Neuronal stem cell (in vitro differentiated cells): Measurements from ENCODE around the gene DGCR6L. TPM values are rescaled to one million over a fixed set of nuclear protein-coding genes. Genes with fewer than 3 reads are reported as not detected.
"Not testable (repeated sequence)": the region's sequence is repeated elsewhere in the genome, so short reads cannot be mapped to it uniquely, and the experiment has no call there.

Experiments used
- DNase-seq: peaks from one replicate; pipeline ENCODE4 v3.0.0-alpha.2; 2013; ENCODE audit warnings: low spot score
- H2AFZ ChIP-seq: one replicate; pipeline ENCODE4 v1.6.1; 2013; ENCODE audit warnings: mild to moderate bottlenecking, low read length, inconsistent platforms
- H2AK5ac ChIP-seq: 2 replicates; pipeline ENCODE4 v1.6.1; 2013; ENCODE audit warnings: low read depth, mild to moderate bottlenecking, inconsistent platforms, low read length, moderate library complexity, mixed read lengths
- H2BK120ac ChIP-seq: 2 replicates; pipeline ENCODE4 v1.6.1; 2013; ENCODE audit warnings: low read depth, mild to moderate bottlenecking, inconsistent platforms, low read length, moderate library complexity, mixed read lengths
- H2BK12ac ChIP-seq: one replicate; pipeline ENCODE4 v1.6.1; 2013; ENCODE audit warnings: low read length, inconsistent platforms
- H2BK15ac ChIP-seq: 2 replicates; pipeline ENCODE4 v1.6.1; 2013; ENCODE audit warnings: mild to moderate bottlenecking, low read length, inconsistent platforms, mixed read lengths
- H2BK5ac ChIP-seq: one replicate; pipeline ENCODE4 v1.6.1; 2013; ENCODE audit warnings: inconsistent platforms, mild to moderate bottlenecking, low read length, moderate library complexity
- H3K14ac ChIP-seq: one replicate; pipeline ENCODE4 v1.6.1; 2013; ENCODE audit warnings: low read length, inconsistent platforms
- H3K18ac ChIP-seq: 2 replicates; pipeline ENCODE4 v1.6.1; 2013; ENCODE audit warnings: low read length, inconsistent platforms
- H3K23ac ChIP-seq: 2 replicates; pipeline ENCODE4 v1.6.1; 2013; ENCODE audit warnings: low read depth, mild to moderate bottlenecking, mixed read lengths, low read length, inconsistent platforms; ENCODE audit not compliant: poor library complexity
- H3K27ac ChIP-seq: replicated peaks from 3 replicates; pipeline ENCODE4 v1.5.1; 2013; ENCODE audit warnings: low read length, inconsistent platforms
- H3K27me3 ChIP-seq, 3 experiments: 2 replicates each; pipeline ENCODE4 v1.6.1; 2013; ENCODE audit warnings: low read length in 3 of 3, mild to moderate bottlenecking in 2 of 3, inconsistent platforms in 1 of 3, low read depth in 1 of 3, mixed read lengths in 1 of 3, moderate library complexity in 1 of 3; ENCODE audit not compliant: control insufficient read depth in 3 of 3, insufficient read depth in 3 of 3
- H3K36me3 ChIP-seq, 2 donors: replicated peaks in 1 of 2; 2 replicates each; pipeline ENCODE4 v1.6.1; 2013; ENCODE audit warnings: low read length in 2 of 2; ENCODE audit not compliant: control insufficient read depth in 2 of 2, insufficient read depth in 2 of 2
- H3K4ac ChIP-seq: 2 replicates; pipeline ENCODE4 v1.6.1; 2013; ENCODE audit warnings: inconsistent platforms, mild to moderate bottlenecking, low read length, moderate library complexity
- H3K4me1 ChIP-seq, 2 donors: 1 replicate in 1 of 2; 2 replicates in 1 of 2; pipeline ENCODE4 v1.6.1; 2013; ENCODE audit warnings: low read length in 2 of 2, low read depth in 1 of 2; ENCODE audit not compliant: control insufficient read depth in 2 of 2, insufficient read depth in 1 of 2
- H3K4me2 ChIP-seq: one replicate; pipeline ENCODE4 v1.6.1; 2013; ENCODE audit warnings: mild to moderate bottlenecking, low read length, inconsistent platforms; ENCODE audit not compliant: insufficient read depth, poor library complexity, severe bottlenecking
- H3K4me3 ChIP-seq, 2 donors: 2 replicates each; pipeline ENCODE4 v1.5.1; 2013; ENCODE audit warnings: low read length in 2 of 2, mild to moderate bottlenecking in 2 of 2, inconsistent platforms in 1 of 2, moderate library complexity in 1 of 2
- H3K79me1 ChIP-seq: one replicate; pipeline ENCODE4 v1.6.1; 2013; ENCODE audit warnings: low read depth, mild to moderate bottlenecking, inconsistent platforms, low read length, moderate library complexity
- H3K9ac ChIP-seq: one replicate; pipeline ENCODE4 v1.6.1; 2013; ENCODE audit warnings: mild to moderate bottlenecking, low read depth, low read length, inconsistent platforms; ENCODE audit not compliant: poor library complexity
- H3K9me3 ChIP-seq, 2 donors: replicated peaks in 1 of 2; 2 replicates each; pipeline versions ENCODE3 to v1.6.1; 2013; ENCODE audit warnings: low read length in 2 of 2, mild to moderate bottlenecking in 2 of 2, inconsistent platforms in 1 of 2, low read depth in 1 of 2, mixed read lengths in 1 of 2, moderate library complexity in 1 of 2; ENCODE audit not compliant: control insufficient read depth in 2 of 2, insufficient read depth in 1 of 2
- H4K8ac ChIP-seq: one replicate; pipeline ENCODE4 v1.6.1; 2013; ENCODE audit warnings: low read depth, mild to moderate bottlenecking, inconsistent platforms, low read length, moderate library complexity
- H4K91ac ChIP-seq: one replicate; pipeline ENCODE4 v1.6.1; 2013; ENCODE audit warnings: low read length, low read depth, mild to moderate bottlenecking, inconsistent platforms; ENCODE audit not compliant: poor library complexity
- WGBS, 2 donors: extraction: QIAGEN DNeasy Blood & Tissue Kit; methylation state at CpG; one replicate each; pipeline ENCODE4 v1.1.7; 2013; ENCODE audit warnings: missing lambda C conversion rate in 2 of 2, mixed read lengths in 1 of 2; ENCODE audit not compliant: insufficient read length in 2 of 2, insufficient replicate concordance in 1 of 2; ENCODE audit errors: extremely low coverage in 2 of 2; 5-methylcytosine and 5-hydroxymethylcytosine counted together
- polyA plus RNA-seq, 2 experiments: library from polyadenylated mRNA; stranded (reverse); fragments of 200-250 nt; gene quantifications; one replicate each; pipeline ENCODE4 v1.2.3, GENCODE V29; 2013

The DGCR6L gene
- 26.0 TPM for polyA plus RNA-seq (2013, experiment 1 of 2)
- polyA plus RNA-seq (2013, experiment 2 of 2): 25.8 TPM

GRCh38 chr22:20319745-20320658 is at the start of gene DGCR6L:
TSS of gene DGCR6L (minus strand) at chr22:20320060. CDS start at chr22:20319988, 72 bp downstream.
- H2AFZ ChIP-seq: peak within 1 kb of the TSS; percentile 99
- no peak within 1 kb of the TSS for H4K91ac ChIP-seq
- no peak within 1 kb of the TSS for H2BK15ac ChIP-seq
- H3K23ac ChIP-seq: peak within 1 kb of the TSS; percentile 100
- H2BK12ac ChIP-seq: peak within 1 kb of the TSS; percentile 41
- H3K9ac ChIP-seq: peak within 1 kb of the TSS; percentile 99
- H2AK5ac ChIP-seq: peak within 1 kb of the TSS; percentile 56
- peak within 1 kb of the TSS; percentile 39 for H2BK5ac ChIP-seq
- H3K18ac ChIP-seq: peak within 1 kb of the TSS; percentile 97
- H3K9me3 ChIP-seq: no peaks in the 10 kb centered on the region
- H3K14ac ChIP-seq: peak within 1 kb of the TSS; percentile 100
- H3K79me1 ChIP-seq: peaks cover 16% of the 10 kb centered on the region
- DNase-seq: peak; percentile 96
- H3K27ac ChIP-seq: peak within 1 kb of the TSS; percentile 57
- peak within 1 kb of the TSS; percentile 76 for H3K4ac ChIP-seq
- no peaks in the 10 kb centered on the region for H3K36me3 ChIP-seq
- H3K4me1 ChIP-seq: peaks cover 7 to 18% of the 10 kb centered on the region in 2 donors
- peak within 1 kb of the TSS; percentile 43 for H4K8ac ChIP-seq
- H3K4me2 ChIP-seq: peak within 1 kb of the TSS; percentile 86
- peak within 1 kb of the TSS; percentile 98 for H3K4me3 ChIP-seq
- no peak within 1 kb of the TSS for H2BK120ac ChIP-seq
- H3K27me3 ChIP-seq: no peaks in the 10 kb centered on the region
- WGBS, 2 donors: no CpG with 5 or more reads among the region's 98 CpGs

GRCh38 chr22:20368875-20369274 is 49.0 kb upstream of the DGCR6L start:
- not testable (repeated sequence) for H3K9ac ChIP-seq, H3K9me3 ChIP-seq, H2BK120ac ChIP-seq, H3K4me2 ChIP-seq, H3K23ac ChIP-seq, DNase-seq, H3K79me1 ChIP-seq, H3K18ac ChIP-seq, H2AFZ ChIP-seq, H3K4me3 ChIP-seq, H4K91ac ChIP-seq, H3K14ac ChIP-seq, H2BK15ac ChIP-seq, H3K4ac ChIP-seq, H2BK5ac ChIP-seq, H3K36me3 ChIP-seq, H2BK12ac ChIP-seq, H3K27me3 ChIP-seq, H3K27ac ChIP-seq, H4K8ac ChIP-seq, H3K4me1 ChIP-seq, H2AK5ac ChIP-seq
- no CpG with 5 or more reads among the region's 9 CpGs for WGBS, 2 donors

- not testable (repeated sequence) for H3K9ac ChIP-seq, H3K4me3 ChIP-seq, H3K18ac ChIP-seq, DNase-seq, H3K27ac ChIP-seq, H3K36me3 ChIP-seq, H2BK12ac ChIP-seq, H3K23ac ChIP-seq, H2BK15ac ChIP-seq, H2AK5ac ChIP-seq, H4K91ac ChIP-seq, H3K9me3 ChIP-seq, H4K8ac ChIP-seq, H3K4ac ChIP-seq, H2BK5ac ChIP-seq, H3K4me2 ChIP-seq, H3K79me1 ChIP-seq, H2AFZ ChIP-seq, H3K27me3 ChIP-seq, H3K4me1 ChIP-seq, H2BK120ac ChIP-seq, H3K14ac ChIP-seq
- WGBS, 2 donors: no CpG with 5 or more reads among the region's 9 CpGs
These were observed 47.0 kb upstream of the DGCR6L start for GRCh38 chr22:20366841-20367240.
